Measurements from ENCODE around the gene RETREG1. TPM values are rescaled to one million over a fixed set of nuclear protein-coding genes. Genes with fewer than 3 reads are reported as not detected.

The RETREG1 gene
- total and polyA plus RNA-seq, 7 experiments from 2014 or later = 37.4 to 130 (median 48.6) TPM

GRCh38 chr5:16484081-16484480 is 132.7 kb downstream of the RETREG1 start:
- Mint-ChIP-seq H3K27me3 (no peaks in the 10 kb centered on the region), H3K27ac (peak overlapping the region in 4 of 9 donors; percentile 10 to 51 (median 30)), H3K36me3 (peaks cover 0 to 29% (median 23%) of the 10 kb centered on the region in 5 donors), H3K4me1 (peaks cover 10 to 65% (median 40%) of the 10 kb centered on the region in 7 donors), H3K9me3 (no peaks in the 10 kb centered on the region), H3K4me3 (no peak overlapping the region)
- H3K27me3 ChIP-seq (ENCODE audit: control insufficient read depth in 2 of 2, insufficient read depth in 2 of 2, low read length in 2 of 2) = no peaks in the 10 kb centered on the region
- no peaks in the 10 kb centered on the region for H3K4me1 ChIP-seq (ENCODE audit: control insufficient read depth in 2 of 2, insufficient read depth in 2 of 2, low read length in 2 of 2)
- no peaks in the 10 kb centered on the region for H3K9me3 ChIP-seq (ENCODE audit: control insufficient read depth in 2 of 3, low read length in 3 of 3)
- ATAC-seq = no peak
- DNase-seq = no peak
- H3K4me3 ChIP-seq (ENCODE audit: low read length) = no peak overlapping the region
- H3K27ac ChIP-seq (ENCODE audit: low read depth, low read length) = no peak overlapping the region
- ChIA-PET CTCF (interaction anchor here (1.2 kb wide), 1 partner anchor 183 kb away, joined by 5 read pairs; no protein-coding TSS in a partner anchor), POLR2A (no interaction called here)
- no peaks in the 10 kb centered on the region for H3K36me3 ChIP-seq (ENCODE audit: control insufficient read depth in 2 of 3, insufficient read depth in 3 of 3, low read length in 3 of 3)
- intact Hi-C loops (cut with micrococcal nuclease) = no loop called here

GRCh38 chr5:16483361-16483760 is 133.4 kb downstream of the RETREG1 start:
- Histone ChIP-seq H3K27me3 (ENCODE audit: control insufficient read depth in 2 of 2, insufficient read depth in 2 of 2, low read length in 2 of 2) (no peaks in the 10 kb centered on the region), H3K27ac (ENCODE audit: low read depth, low read length) (no peak overlapping the region), H3K4me1 (ENCODE audit: control insufficient read depth in 2 of 2, insufficient read depth in 2 of 2, low read length in 2 of 2) (no peaks in the 10 kb centered on the region), H3K4me3 (ENCODE audit: low read length) (no peak overlapping the region), H3K36me3 (ENCODE audit: control insufficient read depth in 2 of 3, insufficient read depth in 3 of 3, low read length in 3 of 3) (no peaks in the 10 kb centered on the region), H3K9me3 (ENCODE audit: control insufficient read depth in 2 of 3, low read length in 3 of 3) (no peaks in the 10 kb centered on the region)
- H3K27ac Mint-ChIP-seq = peak overlapping the region in 5 of 9 donors; percentile 15 to 56 (median 43)
- H3K36me3 Mint-ChIP-seq = peaks cover 0 to 32% (median 29%) of the 10 kb centered on the region in 5 donors
- ATAC-seq = no peak
- ChIA-PET CTCF (no interaction called here), POLR2A (no interaction called here)
- intact Hi-C loops (cut with micrococcal nuclease) = no loop called here
- H3K4me3 Mint-ChIP-seq = no peak overlapping the region
- peaks cover 10 to 64% (median 41%) of the 10 kb centered on the region in 7 donors for H3K4me1 Mint-ChIP-seq
- no peaks in the 10 kb centered on the region for H3K9me3 Mint-ChIP-seq
- DNase-seq = no peak
- no peaks in the 10 kb centered on the region for H3K27me3 Mint-ChIP-seq

- intact Hi-C loops (cut with micrococcal nuclease) = no loop called here
Measured at GRCh38 chr5:16482891-16483290, 133.9 kb downstream of the RETREG1 start.

GRCh38 chr5:16480821-16481538 is 135.8 kb downstream of the RETREG1 start:
- Histone ChIP-seq H3K36me3 (ENCODE audit: control insufficient read depth in 2 of 3, insufficient read depth in 3 of 3, low read length in 3 of 3) (no peaks in the 10 kb centered on the region), H3K27ac (ENCODE audit: low read depth, low read length) (no peak overlapping the region), H3K9me3 (ENCODE audit: control insufficient read depth in 2 of 3, low read length in 3 of 3) (no peaks in the 10 kb centered on the region), H3K4me3 (ENCODE audit: low read length) (no peak overlapping the region), H3K4me1 (ENCODE audit: control insufficient read depth in 2 of 2, insufficient read depth in 2 of 2, low read length in 2 of 2) (no peaks in the 10 kb centered on the region), H3K27me3 (ENCODE audit: control insufficient read depth in 2 of 2, insufficient read depth in 2 of 2, low read length in 2 of 2) (no peaks in the 10 kb centered on the region)
- Mint-ChIP-seq H3K4me1 (peaks cover 3 to 41% (median 24%) of the 10 kb centered on the region in 7 donors), H3K36me3 (peaks cover 3 to 46% (median 38%) of the 10 kb centered on the region in 5 donors), H3K9me3 (no peaks in the 10 kb centered on the region), H3K27ac (no peak overlapping the region), H3K4me3 (no peak overlapping the region), H3K27me3 (no peaks in the 10 kb centered on the region)
- no peak for ATAC-seq
- POLR2A ChIA-PET = no interaction called here
- CTCF ChIA-PET = interaction anchor here (1.3 kb wide), 1 partner anchor 10 kb away, joined by 5 read pairs; no protein-coding TSS in a partner anchor
- DNase-seq = no peak
- intact Hi-C loops (cut with micrococcal nuclease) = no loop called here

More at GRCh38 chr5:16482891-16483290, 133.9 kb downstream of the RETREG1 start:
- ChIA-PET CTCF (interaction anchor here (0.6 kb wide), 1 partner anchor 14 kb away, joined by 5 read pairs; no protein-coding TSS in a partner anchor), POLR2A (no interaction called here)
- Mint-ChIP-seq H3K27ac (no peak overlapping the region), H3K27me3 (no peaks in the 10 kb centered on the region), H3K36me3 (peaks cover 0 to 33% (median 30%) of the 10 kb centered on the region in 5 donors), H3K9me3 (no peaks in the 10 kb centered on the region), H3K4me1 (peaks cover 8 to 59% (median 37%) of the 10 kb centered on the region in 7 donors), H3K4me3 (no peak overlapping the region)
- Histone ChIP-seq H3K27ac (ENCODE audit: low read depth, low read length) (no peak overlapping the region), H3K4me3 (ENCODE audit: low read length) (no peak overlapping the region), H3K27me3 (ENCODE audit: control insufficient read depth in 2 of 2, insufficient read depth in 2 of 2, low read length in 2 of 2) (no peaks in the 10 kb centered on the region), H3K9me3 (ENCODE audit: control insufficient read depth in 2 of 3, low read length in 3 of 3) (no peaks in the 10 kb centered on the region), H3K4me1 (ENCODE audit: control insufficient read depth in 2 of 2, insufficient read depth in 2 of 2, low read length in 2 of 2) (no peaks in the 10 kb centered on the region), H3K36me3 (ENCODE audit: control insufficient read depth in 2 of 3, insufficient read depth in 3 of 3, low read length in 3 of 3) (no peaks in the 10 kb centered on the region)
- no peak for ATAC-seq
- no peak for DNase-seq

GRCh38 chr5:16480144-16480543 is 136.7 kb downstream of the RETREG1 start:
- POLR2A ChIA-PET = no interaction called here
- H3K27ac ChIP-seq (ENCODE audit: low read depth, low read length) = no peak overlapping the region
- Mint-ChIP-seq H3K9me3 (no peaks in the 10 kb centered on the region), H3K27me3 (no peaks in the 10 kb centered on the region), H3K4me1 (peaks cover 3 to 42% (median 31%) of the 10 kb centered on the region in 7 donors), H3K36me3 (peaks cover 3 to 47% (median 41%) of the 10 kb centered on the region in 5 donors), H3K4me3 (no peak overlapping the region), H3K27ac (peak overlapping the region in 2 of 9 donors; percentile 41 to 78)
- intact Hi-C loops (cut with micrococcal nuclease) = no loop called here
- H3K4me1 ChIP-seq (ENCODE audit: control insufficient read depth in 2 of 2, insufficient read depth in 2 of 2, low read length in 2 of 2) = no peaks in the 10 kb centered on the region
- no peaks in the 10 kb centered on the region for H3K36me3 ChIP-seq (ENCODE audit: control insufficient read depth in 2 of 3, insufficient read depth in 3 of 3, low read length in 3 of 3)
- CTCF ChIA-PET = interaction anchor here (1.3 kb wide), 1 partner anchor 11 kb away, joined by 5 read pairs; no protein-coding TSS in a partner anchor
- DNase-seq = no peak
- no peak for ATAC-seq
- H3K27me3 ChIP-seq (ENCODE audit: control insufficient read depth in 2 of 2, insufficient read depth in 2 of 2, low read length in 2 of 2) = no peaks in the 10 kb centered on the region
- no peak overlapping the region for H3K4me3 ChIP-seq (ENCODE audit: low read length)
- no peaks in the 10 kb centered on the region for H3K9me3 ChIP-seq (ENCODE audit: control insufficient read depth in 2 of 3, low read length in 3 of 3)

- no peak overlapping the region for H3K4me3 Mint-ChIP-seq
- ATAC-seq (no peak), DNase-seq (no peak)
- Histone ChIP-seq H3K27ac (ENCODE audit: low read depth, low read length) (no peak overlapping the region), H3K36me3 (ENCODE audit: control insufficient read depth in 2 of 3, insufficient read depth in 3 of 3, low read length in 3 of 3) (peaks cover 0 to 7% (median 0%) of the 10 kb centered on the region in 3 experiments), H3K4me3 (ENCODE audit: low read length) (no peak overlapping the region), H3K9me3 (ENCODE audit: control insufficient read depth in 2 of 3, low read length in 3 of 3) (no peaks in the 10 kb centered on the region), H3K27me3 (ENCODE audit: control insufficient read depth in 2 of 2, insufficient read depth in 2 of 2, low read length in 2 of 2) (no peaks in the 10 kb centered on the region), H3K4me1 (ENCODE audit: control insufficient read depth in 2 of 2, insufficient read depth in 2 of 2, low read length in 2 of 2) (no peaks in the 10 kb centered on the region)
- intact Hi-C loops (cut with micrococcal nuclease) = no loop called here
- H3K36me3 Mint-ChIP-seq = peaks cover 3 to 50% (median 44%) of the 10 kb centered on the region in 5 donors
- no peaks in the 10 kb centered on the region for H3K27me3 Mint-ChIP-seq
- H3K27ac Mint-ChIP-seq = peak overlapping the region in 1 of 9 donors; percentile 78
- H3K4me1 Mint-ChIP-seq = peaks cover 0 to 44% (median 30%) of the 10 kb centered on the region in 7 donors
- POLR2A ChIA-PET = no interaction called here
- CTCF ChIA-PET = no interaction called here
- no peaks in the 10 kb centered on the region for H3K9me3 Mint-ChIP-seq
Measured at GRCh38 chr5:16477541-16477940, 139.3 kb downstream of the RETREG1 start.
